ENCODE measurements around the gene R3HDM4.
"Not testable (repeated sequence)": the region's sequence is repeated elsewhere in the genome, so short reads cannot be mapped to it uniquely, and the experiment has no call there.

R3HDM4 gene

DNA sequence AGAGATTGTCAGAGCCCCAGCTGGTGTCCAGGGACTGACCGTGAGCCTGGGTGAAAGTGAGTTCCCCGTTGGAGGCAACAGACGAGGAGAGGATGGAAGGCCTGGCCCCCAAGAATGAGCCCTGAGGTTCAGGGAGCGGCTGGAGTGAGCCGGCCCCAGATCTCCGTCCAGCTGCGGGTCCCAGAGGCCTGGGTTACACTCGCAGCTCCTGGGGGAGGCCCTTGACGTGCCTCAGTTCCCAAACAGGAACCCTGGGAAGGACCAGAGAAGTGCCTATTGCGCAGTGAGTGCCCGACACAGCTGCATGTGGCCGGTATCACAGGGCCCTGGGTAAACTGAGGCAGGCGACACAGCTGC lies 62.1 kb downstream of the R3HDM4 start:
- WGBS (ENCODE audit: extremely low coverage, insufficient coverage, insufficient read length): no CpG with 5 or more reads among the region's 13 CpGs
- Histone ChIP-seq H2AFZ (ENCODE audit: insufficient read depth, low read length, poor library complexity) (no peak overlapping the region), H3K4ac (ENCODE audit: low read depth, low read length) (no peak overlapping the region), H3K4me2 (ENCODE audit: low read length) (no peak overlapping the region), H3K9me3 (ENCODE audit: insufficient read depth, low read depth, low read length) (no peaks in the 10 kb centered on the region), H3K14ac (ENCODE audit: low read length) (no peak overlapping the region), H3K4me1 (ENCODE audit: control insufficient read depth in 1 of 2, insufficient read depth in 2 of 2, low read length in 2 of 2) (peaks cover 0 to 5% of the 10 kb centered on the region in 2 experiments), H3K4me3 (ENCODE audit: low read depth, low read length) (no peak overlapping the region), H3K27me3 (ENCODE audit: insufficient read depth, low read length) (no peaks in the 10 kb centered on the region), H2BK120ac (ENCODE audit: insufficient read depth, low read length, poor library complexity) (no peak overlapping the region), H3K79me2 (ENCODE audit: control insufficient read depth, insufficient read depth, low read length, poor library complexity) (no peaks in the 10 kb centered on the region), H2AK5ac (ENCODE audit: low read length) (no peak overlapping the region), H4K91ac (ENCODE audit: low read depth, low read length) (no peak overlapping the region), H2BK5ac (ENCODE audit: low read depth, low read length, poor library complexity) (no peak overlapping the region), H3K9ac (ENCODE audit: low read length) (no peak overlapping the region), H3K18ac (ENCODE audit: low read length) (no peak overlapping the region), H3K36me3 (ENCODE audit: control insufficient read depth in 1 of 2, insufficient read depth in 2 of 2, low read length in 2 of 2) (no peaks in the 10 kb centered on the region), H3K27ac (ENCODE audit: low read depth, low read length) (no peak overlapping the region), H3K79me1 (ENCODE audit: low read length) (no peaks in the 10 kb centered on the region), H4K8ac (ENCODE audit: low read depth, low read length) (no peak overlapping the region), H4K12ac (ENCODE audit: low read depth, low read length) (no peak overlapping the region), H2BK12ac (ENCODE audit: low read length) (no peak overlapping the region), H3K23ac (ENCODE audit: low read length) (no peak overlapping the region)
- DNase-seq: no peak

DNA sequence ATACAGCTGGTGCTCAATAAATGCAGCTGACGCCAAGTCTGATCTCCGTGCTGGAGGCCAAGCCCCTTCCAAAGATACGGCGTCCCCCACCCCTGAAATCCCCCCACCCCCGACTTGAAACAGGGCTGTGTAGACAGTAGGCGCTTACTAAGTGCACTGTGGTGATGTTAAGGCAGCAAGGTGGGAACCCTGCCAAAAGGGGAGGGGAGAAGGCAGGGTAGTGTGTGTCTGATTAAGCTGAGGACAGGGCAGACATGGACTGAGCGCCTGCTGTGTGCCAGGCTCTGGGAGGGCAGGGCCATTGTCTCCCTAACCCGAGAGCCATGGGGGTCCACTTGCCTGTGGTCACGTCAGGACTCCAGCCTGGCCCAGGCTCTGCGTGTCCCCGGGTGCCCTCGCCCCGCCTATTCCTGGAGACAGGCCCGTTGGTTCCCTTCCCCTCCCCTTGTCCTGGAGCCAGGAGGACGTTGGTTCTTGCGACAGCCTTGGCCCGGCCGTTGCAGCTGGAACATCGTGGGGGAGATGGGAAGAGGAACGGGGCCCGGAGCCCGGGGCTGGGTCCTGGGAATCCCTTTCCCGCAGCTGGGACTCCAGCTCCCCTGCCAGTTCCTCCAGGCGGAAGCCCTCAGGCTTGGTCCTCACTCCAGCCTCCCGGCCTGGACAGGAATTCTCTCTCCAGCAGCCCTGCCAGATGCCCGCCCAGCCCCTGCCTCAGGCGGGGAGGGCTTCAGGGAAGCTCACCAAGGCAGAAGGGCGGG lies 62.6 kb downstream of the R3HDM4 start:
- Histone ChIP-seq H3K4me2 (ENCODE audit: low read length) (no peak overlapping the region), H3K14ac (ENCODE audit: low read length) (no peak overlapping the region), H3K23ac (ENCODE audit: low read length) (no peak overlapping the region), H3K27me3 (ENCODE audit: insufficient read depth, low read length) (no peaks in the 10 kb centered on the region), H3K4me3 (ENCODE audit: low read depth, low read length) (no peak overlapping the region), H3K36me3 (ENCODE audit: control insufficient read depth in 1 of 2, insufficient read depth in 2 of 2, low read length in 2 of 2) (no peaks in the 10 kb centered on the region), H3K79me1 (ENCODE audit: low read length) (no peaks in the 10 kb centered on the region), H3K27ac (ENCODE audit: low read depth, low read length) (no peak overlapping the region), H3K79me2 (ENCODE audit: control insufficient read depth, insufficient read depth, low read length, poor library complexity) (no peaks in the 10 kb centered on the region), H4K12ac (ENCODE audit: low read depth, low read length) (no peak overlapping the region), H2BK12ac (ENCODE audit: low read length) (no peak overlapping the region), H2BK120ac (ENCODE audit: insufficient read depth, low read length, poor library complexity) (no peak overlapping the region), H3K9ac (ENCODE audit: low read length) (no peak overlapping the region), H2BK5ac (ENCODE audit: low read depth, low read length, poor library complexity) (no peak overlapping the region), H3K18ac (ENCODE audit: low read length) (no peak overlapping the region), H2AK5ac (ENCODE audit: low read length) (no peak overlapping the region), H3K9me3 (ENCODE audit: insufficient read depth, low read depth, low read length) (peaks cover 2% of the 10 kb centered on the region), H3K4me1 (ENCODE audit: control insufficient read depth in 1 of 2, insufficient read depth in 2 of 2, low read length in 2 of 2) (peaks cover 0 to 5% of the 10 kb centered on the region in 2 experiments), H3K4ac (ENCODE audit: low read depth, low read length) (no peak overlapping the region), H2AFZ (ENCODE audit: insufficient read depth, low read length, poor library complexity) (no peak overlapping the region), H4K91ac (ENCODE audit: low read depth, low read length) (no peak overlapping the region), H4K8ac (ENCODE audit: low read depth, low read length) (no peak overlapping the region)
- peak; percentile 99 for DNase-seq
- no CpG with 5 or more reads among the region's 28 CpGs for WGBS (ENCODE audit: extremely low coverage, insufficient coverage, insufficient read length)

DNA sequence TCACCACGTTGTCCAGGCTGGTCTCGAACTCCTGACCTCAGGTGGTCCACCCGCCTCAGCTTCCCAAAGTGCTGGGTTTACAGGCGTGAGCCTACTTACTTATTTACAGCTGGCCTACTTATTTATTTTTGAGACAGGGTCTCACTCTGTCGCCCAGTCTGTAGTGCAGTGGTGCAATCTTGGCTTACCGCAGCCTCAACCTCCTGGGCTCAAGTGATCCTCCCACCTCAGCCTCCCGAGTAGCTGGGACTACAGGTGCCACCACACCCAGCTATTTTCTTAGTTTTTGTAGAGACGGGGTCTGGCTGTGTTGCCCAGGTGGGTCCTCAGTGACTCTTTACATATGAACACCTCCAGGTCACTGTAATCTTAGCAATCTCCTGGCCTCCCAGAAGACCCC lies 63.8 kb downstream of the R3HDM4 start:
- H3K79me2 ChIP-seq (ENCODE audit: control insufficient read depth, insufficient read depth, low read length, poor library complexity); H3K79me1 ChIP-seq (ENCODE audit: low read length); H2BK5ac ChIP-seq (ENCODE audit: low read depth, low read length, poor library complexity); H2AFZ ChIP-seq (ENCODE audit: insufficient read depth, low read length, poor library complexity); H3K27me3 ChIP-seq (ENCODE audit: insufficient read depth, low read length); DNase-seq; H2BK120ac ChIP-seq (ENCODE audit: insufficient read depth, low read length, poor library complexity); H4K91ac ChIP-seq (ENCODE audit: low read depth, low read length); H3K23ac ChIP-seq (ENCODE audit: low read length); H3K4me1 ChIP-seq (ENCODE audit: control insufficient read depth in 1 of 2, insufficient read depth in 2 of 2, low read length in 2 of 2); H3K4me2 ChIP-seq (ENCODE audit: low read length); H2BK12ac ChIP-seq (ENCODE audit: low read length); H3K4me3 ChIP-seq (ENCODE audit: low read depth, low read length); H2AK5ac ChIP-seq (ENCODE audit: low read length); H3K4ac ChIP-seq (ENCODE audit: low read depth, low read length); H3K9me3 ChIP-seq (ENCODE audit: insufficient read depth, low read depth, low read length); H3K14ac ChIP-seq (ENCODE audit: low read length); H4K8ac ChIP-seq (ENCODE audit: low read depth, low read length); H3K9ac ChIP-seq (ENCODE audit: low read length); H3K27ac ChIP-seq (ENCODE audit: low read depth, low read length); H4K12ac ChIP-seq (ENCODE audit: low read depth, low read length); H3K36me3 ChIP-seq (ENCODE audit: control insufficient read depth in 1 of 2, insufficient read depth in 2 of 2, low read length in 2 of 2); H3K18ac ChIP-seq (ENCODE audit: low read length): not testable (repeated sequence)
- WGBS (ENCODE audit: extremely low coverage, insufficient coverage, insufficient read length): no CpG with 5 or more reads among the region's 8 CpGs

DNA sequence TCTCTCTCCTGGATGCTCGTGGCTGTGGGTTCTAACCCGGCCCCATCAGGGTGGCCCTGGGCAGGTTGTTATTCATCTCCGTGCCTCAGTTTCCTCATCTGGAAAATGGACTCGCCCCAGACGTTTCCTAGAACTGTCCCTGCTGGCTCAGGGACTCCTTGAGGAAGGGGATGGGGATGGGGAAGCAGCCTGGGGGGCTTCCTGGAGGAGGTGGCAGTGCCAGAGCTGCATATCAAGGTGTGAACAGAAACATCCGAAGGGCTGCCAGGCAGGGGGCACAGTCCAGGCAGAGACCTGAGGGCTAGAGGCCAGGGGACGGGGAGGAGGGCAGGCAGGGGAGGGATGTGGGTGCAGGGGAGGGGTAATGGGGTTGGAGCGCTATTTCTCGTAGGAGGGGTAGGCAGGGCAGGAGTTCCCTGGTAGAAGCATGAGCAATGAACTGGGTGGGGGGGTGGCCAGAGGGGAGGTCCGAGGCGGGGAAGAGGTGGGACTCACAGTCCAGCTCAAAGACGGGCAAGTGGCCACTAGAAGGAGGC lies 64.6 kb downstream of the R3HDM4 start:
- peaks cover 2% of the 10 kb centered on the region for H3K9me3 ChIP-seq (ENCODE audit: insufficient read depth, low read depth, low read length)

More for the DNA sequence above, 64.6 kb downstream of the R3HDM4 start:
- H3K23ac ChIP-seq (ENCODE audit: low read length): no peak overlapping the region
- no peak overlapping the region for H3K27ac ChIP-seq (ENCODE audit: low read depth, low read length)
- H4K12ac ChIP-seq (ENCODE audit: low read depth, low read length): no peak overlapping the region
- no peak overlapping the region for H3K4ac ChIP-seq (ENCODE audit: low read depth, low read length)
- H3K9ac ChIP-seq (ENCODE audit: low read length): no peak overlapping the region
- no peak overlapping the region for H2BK120ac ChIP-seq (ENCODE audit: insufficient read depth, low read length, poor library complexity)
- H3K79me1 ChIP-seq (ENCODE audit: low read length): no peaks in the 10 kb centered on the region
- H4K8ac ChIP-seq (ENCODE audit: low read depth, low read length): no peak overlapping the region
- no peak overlapping the region for H2AFZ ChIP-seq (ENCODE audit: insufficient read depth, low read length, poor library complexity)
- no peaks in the 10 kb centered on the region for H3K36me3 ChIP-seq (ENCODE audit: control insufficient read depth in 1 of 2, insufficient read depth in 2 of 2, low read length in 2 of 2)
- peaks cover 4 to 5% of the 10 kb centered on the region in 2 experiments for H3K4me1 ChIP-seq (ENCODE audit: control insufficient read depth in 1 of 2, insufficient read depth in 2 of 2, low read length in 2 of 2)
- H3K4me2 ChIP-seq (ENCODE audit: low read length): no peak overlapping the region
- H2BK5ac ChIP-seq (ENCODE audit: low read depth, low read length, poor library complexity): no peak overlapping the region
- peaks cover 9% of the 10 kb centered on the region for H3K27me3 ChIP-seq (ENCODE audit: insufficient read depth, low read length)
- no CpG with 5 or more reads among the region's 12 CpGs for WGBS (ENCODE audit: extremely low coverage, insufficient coverage, insufficient read length)
- H2AK5ac ChIP-seq (ENCODE audit: low read length): no peak overlapping the region
- H2BK12ac ChIP-seq (ENCODE audit: low read length): no peak overlapping the region
- no peak overlapping the region for H3K14ac ChIP-seq (ENCODE audit: low read length)
- H4K91ac ChIP-seq (ENCODE audit: low read depth, low read length): no peak overlapping the region
- no peak overlapping the region for H3K4me3 ChIP-seq (ENCODE audit: low read depth, low read length)
- no peak overlapping the region for H3K18ac ChIP-seq (ENCODE audit: low read length)
- no peaks in the 10 kb centered on the region for H3K79me2 ChIP-seq (ENCODE audit: control insufficient read depth, insufficient read depth, low read length, poor library complexity)
- no peak for DNase-seq
